GM08714 (cell line): ENCODE measurements around the gene CACNA1I.

Source experiments
- H3K4me3 ChIP-seq: fragments of 200-500 bp; sonication (Bioruptor generic); 2 replicates; pipeline ENCODE4 v1.5.1; 2014; ENCODE audit warnings: mild to moderate bottlenecking, low read length, inconsistent platforms
- ZNF274 ChIP-seq: IDR thresholded peaks from 2 replicates; pipeline ENCODE4 v1.6.1; 2012; ENCODE audit warnings: mild to moderate bottlenecking, low read depth, low read length

The CACNA1I gene

GRCh38 chr22:39629851-39630250 is 59.3 kb downstream of the CACNA1I start:
- TF ChIP-seq ZNF274, result no peak
- no peak overlapping the region for H3K4me3 ChIP-seq

- H3K4me3 ChIP-seq, result no peak overlapping the region
- no peak for TF ChIP-seq ZNF274
Observed at GRCh38 chr22:39630721-39631120, 60.2 kb downstream of the CACNA1I start.

GRCh38 chr22:39631381-39632286 is 61.1 kb downstream of the CACNA1I start:
- TF ChIP-seq ZNF274, result no peak
- H3K4me3 ChIP-seq, result no peak overlapping the region

- no peak for TF ChIP-seq ZNF274
- H3K4me3 ChIP-seq, result no peak overlapping the region
Observed at GRCh38 chr22:39634530-39635405, 64.2 kb downstream of the CACNA1I start.

- TF ChIP-seq ZNF274, result no peak
- no peak overlapping the region for H3K4me3 ChIP-seq
Observed at GRCh38 chr22:39635719-39636118, 65.2 kb downstream of the CACNA1I start.

GRCh38 chr22:39638958-39639357 is 68.4 kb downstream of the CACNA1I start:
- TF ChIP-seq ZNF274, result no peak
- no peak overlapping the region for H3K4me3 ChIP-seq

- no peak for TF ChIP-seq ZNF274
- H3K4me3 ChIP-seq, result no peak overlapping the region
Observed at GRCh38 chr22:39641660-39642310, 71.2 kb downstream of the CACNA1I start.

GRCh38 chr22:39643311-39644083 is 72.9 kb downstream of the CACNA1I start:
- H3K4me3 ChIP-seq, result no peak overlapping the region
- no peak for TF ChIP-seq ZNF274

- no peak for TF ChIP-seq ZNF274
Observed at GRCh38 chr22:39645532-39645931, 75.0 kb downstream of the CACNA1I start.

GRCh38 chr22:39646398-39647063 is 76.0 kb downstream of the CACNA1I start:
- TF ChIP-seq ZNF274, result no peak
- no peak overlapping the region for H3K4me3 ChIP-seq

More at GRCh38 chr22:39645532-39645931, 75.0 kb downstream of the CACNA1I start:
- no peak overlapping the region for H3K4me3 ChIP-seq

GRCh38 chr22:39647836-39648629 is 77.5 kb downstream of the CACNA1I start:
- no peak for TF ChIP-seq ZNF274
- no peak overlapping the region for H3K4me3 ChIP-seq

- H3K4me3 ChIP-seq, result no peak overlapping the region
- no peak for TF ChIP-seq ZNF274
Observed at GRCh38 chr22:39648630-39648950, 78.0 kb downstream of the CACNA1I start.

- no peak overlapping the region for H3K4me3 ChIP-seq
- TF ChIP-seq ZNF274, result no peak
Observed at GRCh38 chr22:39649500-39650089, 79.0 kb downstream of the CACNA1I start.
